ENCODE measurements around the gene CHRNA1.

- TF ChIP-seq, protein P1, sequence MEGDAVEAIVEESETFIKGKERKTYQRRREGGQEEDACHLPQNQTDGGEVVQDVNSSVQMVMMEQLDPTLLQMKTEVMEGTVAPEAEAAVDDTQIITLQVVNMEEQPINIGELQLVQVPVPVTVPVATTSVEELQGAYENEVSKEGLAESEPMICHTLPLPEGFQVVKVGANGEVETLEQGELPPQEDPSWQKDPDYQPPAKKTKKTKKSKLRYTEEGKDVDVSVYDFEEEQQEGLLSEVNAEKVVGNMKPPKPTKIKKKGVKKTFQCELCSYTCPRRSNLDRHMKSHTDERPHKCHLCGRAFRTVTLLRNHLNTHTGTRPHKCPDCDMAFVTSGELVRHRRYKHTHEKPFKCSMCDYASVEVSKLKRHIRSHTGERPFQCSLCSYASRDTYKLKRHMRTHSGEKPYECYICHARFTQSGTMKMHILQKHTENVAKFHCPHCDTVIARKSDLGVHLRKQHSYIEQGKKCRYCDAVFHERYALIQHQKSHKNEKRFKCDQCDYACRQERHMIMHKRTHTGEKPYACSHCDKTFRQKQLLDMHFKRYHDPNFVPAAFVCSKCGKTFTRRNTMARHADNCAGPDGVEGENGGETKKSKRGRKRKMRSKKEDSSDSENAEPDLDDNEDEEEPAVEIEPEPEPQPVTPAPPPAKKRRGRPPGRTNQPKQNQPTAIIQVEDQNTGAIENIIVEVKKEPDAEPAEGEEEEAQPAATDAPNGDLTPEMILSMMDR (conservative IDR thresholded peaks at IDR 0.05), result no peak
- TF ChIP-seq EZH2 (IDR thresholded peaks at IDR 0.05; ENCODE audit: low read depth), result no peak
Observed at GRCh38 chr2:174791746-174792280, 27.5 kb upstream of the CHRNA1 start.

Measured in PC-9 (cell line).